Activated CD8-positive, alpha-beta memory T cell treated with anti-CD3 and anti-CD28 coated beads, Interleukin-2, amount 10 ng/mL, durations not matched to agents 7 days and 5 days (primary cell): ENCODE data around the gene UBC. TPM values are rescaled to one million over a fixed set of nuclear protein-coding genes. Genes with fewer than 3 reads are reported as not detected.
"Not testable (repeated sequence)": the region's sequence is repeated elsewhere in the genome, so short reads cannot be mapped to it uniquely, and the experiment has no call there.

Source experiments
- ATAC-seq: fragments of 150-1000 bp; cut with Tn5 transposase; one replicate; pipeline ENCODE4 v1.10.0; 2021; ENCODE audit warnings: moderate library complexity
- CTCF ChIA-PET: fragments of 350-600 bp; sonication (Branson Sonifier 250); formaldehyde crosslinking; loops from one replicate; lab custom pipeline; 2021; ENCODE audit warnings: antibody characterized with exemption; lab: Charles Lee
- DNase-seq: peaks from one replicate; pipeline ENCODE4 v3.0.0-alpha.2; 2020
- H3K27ac Mint-ChIP-seq: one replicate; pipeline ENCODE4 v1.8.0; 2021; ENCODE audit warnings: mild to moderate bottlenecking, mixed read lengths
- H3K27me3 Mint-ChIP-seq: one replicate; pipeline ENCODE4 v1.8.0; 2021; ENCODE audit warnings: mixed read lengths
- H3K36me3 Mint-ChIP-seq: one replicate; pipeline ENCODE4 v1.8.0; 2021; ENCODE audit warnings: mild to moderate bottlenecking, mixed read lengths
- H3K4me1 Mint-ChIP-seq: one replicate; pipeline ENCODE4 v1.8.0; 2021; ENCODE audit warnings: mixed read lengths
- H3K4me3 Mint-ChIP-seq: one replicate; pipeline ENCODE4 v1.8.0; 2021; ENCODE audit warnings: mild to moderate bottlenecking, moderate library complexity, mixed read lengths
- H3K9me3 Mint-ChIP-seq: one replicate; pipeline ENCODE4 v1.8.0; 2022; ENCODE audit warnings: low read depth, mixed read lengths
- total RNA-seq, 2 experiments: library from RNA; stranded (reverse); gene quantifications; one replicate each; pipeline ENCODE4 v1.2.3, GENCODE V29; 2021

UBC gene
- total RNA-seq, 2 experiments from 2014 or later = 1,159 to 1,188 TPM

- CTCF ChIA-PET = interaction anchor here (5.1 to 25.8 kb wide), 3 partner anchors 10 to 24 kb away, joined by 20 to 553 read pairs (median 60); no protein-coding TSS in a partner anchor
- peak; percentile 72 for ATAC-seq
- Mint-ChIP-seq H3K4me1 (peaks cover 83% of the 10 kb centered on the region), H3K9me3 (no peaks in the 10 kb centered on the region), H3K27me3 (peaks cover 4% of the 10 kb centered on the region), H3K4me3 (peak overlapping the region; percentile 98), H3K27ac (peak overlapping the region; percentile 100), H3K36me3 (peaks cover 22% of the 10 kb centered on the region)
- DNase-seq = peak; percentile 98
Measured at GRCh38 chr12:124917135-124917840, 2.8 kb upstream of the UBC start.

DNA sequence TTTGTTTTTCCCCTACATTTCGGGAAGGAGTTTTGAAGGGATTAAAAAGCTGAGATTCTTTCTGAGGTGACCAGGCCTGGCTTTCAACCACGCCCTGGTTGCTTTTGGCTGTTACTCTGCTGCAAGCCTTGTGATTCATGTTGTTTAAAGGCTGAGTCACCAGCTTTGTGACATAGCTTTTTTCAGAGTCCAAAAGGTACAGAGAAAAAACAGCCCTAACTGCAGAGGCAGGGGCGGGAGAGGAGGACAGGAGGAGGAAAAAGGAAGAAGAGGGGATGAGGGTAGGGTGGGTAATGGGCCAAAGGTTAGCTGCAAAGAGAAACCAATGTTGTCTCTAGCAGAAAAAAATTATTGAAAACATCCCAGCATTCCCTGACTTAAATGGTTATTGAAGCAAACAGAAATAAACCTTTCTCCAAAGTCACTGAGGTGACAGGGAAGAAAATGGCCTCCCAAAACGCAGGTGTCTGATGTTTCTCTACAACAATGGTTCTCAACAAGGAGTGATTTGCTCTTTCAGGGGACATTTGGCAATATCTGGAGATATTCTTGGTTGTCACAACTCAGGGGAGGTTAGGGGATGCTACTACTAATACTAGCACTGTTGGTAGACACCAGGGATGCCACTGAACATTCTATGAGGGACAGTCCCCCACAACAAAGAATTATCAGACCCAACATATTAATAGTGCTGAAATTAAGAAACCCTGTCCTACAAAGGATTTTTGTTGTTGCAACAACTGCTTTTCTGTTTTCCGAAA lies 2.1 kb upstream of the UBC start:
- peak; percentile 77 for DNase-seq
- Mint-ChIP-seq H3K36me3 (peaks cover 26% of the 10 kb centered on the region), H3K27ac (peak overlapping the region; percentile 100), H3K4me3 (peak overlapping the region; percentile 98), H3K27me3 (peaks cover 4% of the 10 kb centered on the region), H3K9me3 (no peaks in the 10 kb centered on the region), H3K4me1 (peaks cover 79% of the 10 kb centered on the region)
- ATAC-seq = no peak
- CTCF ChIA-PET = interaction anchor here (5.1 to 25.8 kb wide), 3 partner anchors 10 to 25 kb away, joined by 20 to 553 read pairs (median 60); no protein-coding TSS in a partner anchor

DNA sequence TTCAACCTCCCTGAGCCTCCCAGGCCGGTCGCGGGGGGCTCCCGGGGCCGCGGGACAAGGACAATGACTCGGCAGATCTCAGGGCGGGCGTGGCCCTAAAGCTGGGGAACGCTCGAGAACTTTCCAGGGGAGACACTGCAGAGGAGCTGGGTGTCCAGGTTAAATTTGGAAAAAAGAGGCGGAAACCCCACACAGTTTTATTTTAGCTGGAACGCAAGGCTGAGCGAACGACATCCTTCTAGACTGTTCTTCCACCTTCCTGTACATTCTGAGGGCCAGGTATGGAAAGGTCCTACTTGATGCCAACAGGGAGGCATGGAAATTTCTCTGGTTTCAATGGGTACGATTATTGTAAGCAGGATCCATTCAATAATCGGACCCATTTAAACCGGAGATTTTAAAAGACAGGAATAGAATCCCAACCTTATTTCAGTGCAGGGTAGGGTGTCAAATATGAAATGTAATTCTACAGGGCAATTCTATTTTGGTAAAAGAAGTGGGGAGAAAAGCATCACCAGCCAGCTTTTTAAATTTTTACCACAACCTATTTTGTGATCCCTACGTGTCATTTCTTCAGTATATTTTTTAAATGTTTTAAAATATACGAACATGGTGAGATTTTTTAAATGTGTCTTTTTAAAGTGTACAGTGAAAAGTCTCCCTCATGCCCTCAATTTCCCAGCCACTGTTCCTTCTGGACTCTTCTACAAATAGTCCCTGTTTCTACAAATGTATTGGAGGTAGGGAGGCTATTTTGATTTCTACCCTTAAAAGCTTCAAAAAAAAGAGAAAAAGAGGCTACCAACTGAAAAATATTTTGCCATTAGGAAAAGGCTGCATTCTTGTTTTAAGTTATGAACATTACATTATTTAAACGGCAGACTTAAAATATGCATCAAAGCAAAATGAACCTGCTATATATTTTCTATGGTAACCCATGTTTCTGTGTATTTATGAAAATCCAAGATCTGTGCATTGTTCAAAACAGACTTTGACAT lies 1.1 kb upstream of the UBC start:
- H3K27ac Mint-ChIP-seq = peak overlapping the region; percentile 100
- CTCF ChIA-PET = interaction anchor here (0.6 to 25.8 kb wide), 4 partner anchors 9 to 26 kb away, joined by 3 to 553 read pairs (median 40); no protein-coding TSS in a partner anchor
- H3K36me3 Mint-ChIP-seq = peaks cover 36% of the 10 kb centered on the region
- peaks cover 78% of the 10 kb centered on the region for H3K4me1 Mint-ChIP-seq
- no peaks in the 10 kb centered on the region for H3K9me3 Mint-ChIP-seq
- DNase-seq = no peak
- peak; percentile 0 for ATAC-seq
- H3K4me3 Mint-ChIP-seq = peak overlapping the region; percentile 98
- H3K27me3 Mint-ChIP-seq = peaks cover 4% of the 10 kb centered on the region

GRCh38 chr12:124913474-124914391 lies 717 bp downstream of the UBC start:
- ATAC-seq = peak; percentile 34
- peaks cover 42% of the 10 kb centered on the region for H3K36me3 Mint-ChIP-seq
- peak overlapping the region; percentile 100 for H3K27ac Mint-ChIP-seq
- H3K27me3 Mint-ChIP-seq = peaks cover 4% of the 10 kb centered on the region
- H3K4me1 Mint-ChIP-seq = peaks cover 72% of the 10 kb centered on the region
- peak overlapping the region; percentile 98 for H3K4me3 Mint-ChIP-seq
- no peaks in the 10 kb centered on the region for H3K9me3 Mint-ChIP-seq
- DNase-seq = peak; percentile 96
- CTCF ChIA-PET = interaction anchor here (1.0 to 25.8 kb wide), 3 partner anchors 13 to 27 kb away, joined by 3 to 553 read pairs (median 7); no protein-coding TSS in a partner anchor

DNA sequence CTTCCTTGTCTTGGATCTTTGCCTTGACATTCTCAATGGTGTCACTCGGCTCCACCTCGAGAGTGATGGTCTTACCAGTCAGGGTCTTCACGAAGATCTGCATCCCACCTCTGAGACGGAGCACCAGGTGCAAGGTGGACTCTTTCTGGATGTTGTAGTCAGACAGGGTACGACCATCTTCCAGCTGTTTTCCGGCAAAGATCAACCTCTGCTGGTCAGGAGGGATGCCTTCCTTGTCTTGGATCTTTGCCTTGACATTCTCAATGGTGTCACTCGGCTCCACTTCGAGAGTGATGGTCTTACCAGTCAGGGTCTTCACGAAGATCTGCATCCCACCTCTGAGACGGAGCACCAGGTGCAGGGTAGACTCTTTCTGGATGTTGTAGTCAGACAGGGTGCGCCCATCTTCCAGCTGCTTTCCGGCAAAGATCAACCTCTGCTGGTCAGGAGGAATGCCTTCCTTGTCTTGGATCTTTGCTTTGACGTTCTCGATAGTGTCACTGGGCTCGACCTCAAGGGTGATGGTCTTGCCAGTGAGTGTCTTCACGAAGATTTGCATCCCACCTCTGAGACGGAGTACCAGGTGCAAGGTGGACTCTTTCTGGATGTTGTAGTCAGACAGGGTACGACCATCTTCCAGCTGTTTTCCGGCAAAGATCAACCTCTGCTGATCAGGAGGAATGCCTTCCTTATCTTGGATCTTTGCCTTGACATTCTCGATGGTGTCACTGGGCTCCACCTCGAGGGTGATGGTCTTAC lies 1.7 kb downstream of the UBC start:
- peaks cover 42% of the 10 kb centered on the region for H3K36me3 Mint-ChIP-seq
- H3K4me3 Mint-ChIP-seq = peak overlapping the region; percentile 98
- H3K9me3 Mint-ChIP-seq, H3K27me3 Mint-ChIP-seq, DNase-seq, ATAC-seq: not testable (repeated sequence)
- peak overlapping the region; percentile 100 for H3K27ac Mint-ChIP-seq
- peaks cover 61% of the 10 kb centered on the region for H3K4me1 Mint-ChIP-seq
- CTCF ChIA-PET = interaction anchor here (25.8 kb wide), 1 partner anchor 28 kb away, joined by 553 read pairs; no protein-coding TSS in a partner anchor

- not testable (repeated sequence) for DNase-seq, H3K9me3 Mint-ChIP-seq, ATAC-seq, H3K27me3 Mint-ChIP-seq
- Mint-ChIP-seq H3K4me1 (peaks cover 52% of the 10 kb centered on the region), H3K27ac (peak overlapping the region; percentile 64), H3K36me3 (peaks cover 42% of the 10 kb centered on the region), H3K4me3 (peak overlapping the region; percentile 65)
- CTCF ChIA-PET = interaction anchor here (2.0 to 25.8 kb wide), 2 partner anchors 16 to 30 kb away, joined by 4 to 553 read pairs; no protein-coding TSS in a partner anchor
Measured at GRCh38 chr12:124911521-124911920, 2.9 kb downstream of the UBC start.

DNA sequence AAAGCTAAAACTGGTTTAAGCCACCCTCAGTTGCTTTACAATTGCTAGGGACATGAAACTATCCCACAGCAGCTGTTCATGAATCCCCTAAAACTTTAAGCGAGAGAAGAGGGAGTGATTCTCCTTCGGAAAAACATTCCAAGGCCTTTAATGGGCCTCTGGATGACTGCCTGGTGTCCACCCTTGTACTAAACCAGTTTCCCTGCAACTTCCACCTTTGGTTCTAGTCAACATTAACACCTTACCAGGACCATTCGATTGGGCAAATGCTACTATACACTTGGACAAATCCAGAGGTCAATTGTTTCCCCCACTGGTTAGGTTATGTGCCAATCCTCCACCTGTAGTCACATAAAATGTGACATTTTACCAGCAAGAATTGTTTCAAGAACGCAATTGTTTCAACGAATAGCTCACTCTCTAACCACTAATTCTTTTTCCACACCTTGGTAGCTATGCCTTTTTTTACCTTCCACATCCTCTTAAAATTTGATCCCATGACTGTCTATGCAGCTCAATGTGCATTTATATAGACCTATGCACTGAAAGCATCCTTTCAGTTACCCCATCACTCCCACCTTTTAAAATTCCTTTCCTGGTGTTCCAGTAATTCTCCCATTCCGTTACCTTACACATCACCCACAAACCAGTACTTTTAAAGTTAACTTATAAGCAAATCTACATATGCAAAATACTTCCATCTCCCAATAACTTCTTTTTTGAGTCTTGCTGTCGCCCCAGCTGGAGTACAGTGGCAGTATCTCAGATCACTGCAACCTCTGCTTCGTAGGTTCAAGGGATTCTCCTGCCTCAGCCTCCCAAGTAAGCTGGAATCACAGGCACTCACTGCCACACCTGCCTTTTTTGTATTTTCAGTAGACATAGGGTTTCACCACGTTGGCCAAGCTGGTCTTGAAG lies 3.6 kb downstream of the UBC start:
- Mint-ChIP-seq H3K27ac (peak overlapping the region; percentile 64), H3K4me3 (peak overlapping the region; percentile 57), H3K4me1 (peaks cover 52% of the 10 kb centered on the region), H3K36me3 (peaks cover 42% of the 10 kb centered on the region), H3K27me3 (peaks cover 4% of the 10 kb centered on the region), H3K9me3 (no peaks in the 10 kb centered on the region)
- CTCF ChIA-PET = interaction anchor here (2.0 to 25.8 kb wide), 3 partner anchors 9 to 30 kb away, joined by 4 to 553 read pairs (median 8); no protein-coding TSS in a partner anchor
- no peak for DNase-seq
- ATAC-seq = no peak

DNA sequence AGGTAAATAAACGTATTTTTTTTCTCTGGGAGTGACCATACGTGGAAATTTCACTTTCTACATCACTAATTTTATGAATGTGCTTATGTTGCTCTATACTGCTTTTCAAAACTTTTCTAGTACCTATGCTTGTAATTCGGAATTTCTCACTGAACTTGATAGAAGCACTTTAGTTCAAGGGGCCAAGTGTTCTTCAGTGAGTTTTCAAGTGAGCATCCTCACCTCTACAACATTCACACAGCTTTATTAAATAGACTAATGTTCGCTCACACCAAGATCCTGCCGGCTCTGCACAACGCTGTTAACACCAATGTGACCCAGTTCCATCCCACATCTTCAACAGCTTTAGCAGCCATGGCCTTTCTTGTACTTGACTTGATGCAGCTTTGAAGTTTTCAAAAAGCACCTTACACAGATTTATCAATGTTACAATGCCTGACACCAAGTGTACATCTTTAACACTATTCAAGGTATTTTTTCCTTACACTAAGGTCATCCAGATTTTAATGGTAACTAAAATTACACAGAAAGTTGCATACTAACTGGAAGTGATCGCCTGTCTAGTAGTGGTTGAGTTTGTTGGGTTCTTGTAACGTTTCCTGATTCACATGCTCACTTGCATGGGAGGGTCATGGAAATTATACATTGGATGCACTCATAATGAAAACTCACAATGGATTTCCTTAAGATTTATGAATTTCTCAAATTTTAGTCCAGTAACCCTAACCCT lies 4.5 kb downstream of the UBC start:
- Mint-ChIP-seq H3K4me3 (no peak overlapping the region), H3K9me3 (no peaks in the 10 kb centered on the region), H3K27ac (peak overlapping the region; percentile 24), H3K36me3 (peaks cover 42% of the 10 kb centered on the region), H3K4me1 (peaks cover 47% of the 10 kb centered on the region), H3K27me3 (peaks cover 4% of the 10 kb centered on the region)
- DNase-seq = no peak
- no peak for ATAC-seq
- CTCF ChIA-PET = interaction anchor here (2.0 to 25.8 kb wide), 3 partner anchors 10 to 31 kb away, joined by 4 to 553 read pairs (median 8); no protein-coding TSS in a partner anchor

- ATAC-seq (peak; percentile 58), DNase-seq (peak; percentile 96)
- peak overlapping the region; percentile 61 for H3K27ac Mint-ChIP-seq
- H3K27me3 Mint-ChIP-seq = no peaks in the 10 kb centered on the region
- peaks cover 34% of the 10 kb centered on the region for H3K4me1 Mint-ChIP-seq
- CTCF ChIA-PET = interaction anchor here (0.6 to 25.8 kb wide), 30 partner anchors 9 to 340 kb away, joined by 3 to 553 read pairs (median 5); partner anchors contain the start of gene BRI3BP
- no peaks in the 10 kb centered on the region for H3K9me3 Mint-ChIP-seq
- no peak overlapping the region for H3K4me3 Mint-ChIP-seq
- peaks cover 19% of the 10 kb centered on the region for H3K36me3 Mint-ChIP-seq
Measured at GRCh38 chr12:124906606-124907261, 7.7 kb downstream of the UBC start.
